Fibroblast of skin of back (primary cell): ENCODE data around the gene ZNF84. TPM values are rescaled to one million over a fixed set of nuclear protein-coding genes. Genes with fewer than 3 reads are reported as not detected.
A peak's percentile ranks its signal among the peaks of the same experiment; 100 is the strongest.

Source experiments
- DNase-seq: peaks from one replicate; pipeline ENCODE4 v3.0.0-alpha.2; 2013
- polyA plus RNA-seq, 2 experiments: library from polyadenylated mRNA; unstranded; fragments of 120-200 nt; gene quantifications; one replicate each; pipeline ENCODE4 v1.2.1, GENCODE V29; 2013; ENCODE audit not compliant: insufficient read length in 2 of 2

The ZNF84 gene
- 11.8 TPM for polyA plus RNA-seq (2013, experiment 1 of 2; ENCODE audit: insufficient read length)
- polyA plus RNA-seq (2013, experiment 2 of 2; ENCODE audit: insufficient read length), result 16.1 TPM

- peak; percentile 98 for DNase-seq
Measured at GRCh38 chr12:133037207-133038005, at the start of gene ZNF84. Gene ZNF84, plus strand, starts transcription at chr12:133037509. Its CDS starts 3,959 bp downstream, at chr12:133041468.

GRCh38 chr12:132998741-132999140 is 38.6 kb upstream of the ZNF84 start:
- DNase-seq, result no peak

DNA sequence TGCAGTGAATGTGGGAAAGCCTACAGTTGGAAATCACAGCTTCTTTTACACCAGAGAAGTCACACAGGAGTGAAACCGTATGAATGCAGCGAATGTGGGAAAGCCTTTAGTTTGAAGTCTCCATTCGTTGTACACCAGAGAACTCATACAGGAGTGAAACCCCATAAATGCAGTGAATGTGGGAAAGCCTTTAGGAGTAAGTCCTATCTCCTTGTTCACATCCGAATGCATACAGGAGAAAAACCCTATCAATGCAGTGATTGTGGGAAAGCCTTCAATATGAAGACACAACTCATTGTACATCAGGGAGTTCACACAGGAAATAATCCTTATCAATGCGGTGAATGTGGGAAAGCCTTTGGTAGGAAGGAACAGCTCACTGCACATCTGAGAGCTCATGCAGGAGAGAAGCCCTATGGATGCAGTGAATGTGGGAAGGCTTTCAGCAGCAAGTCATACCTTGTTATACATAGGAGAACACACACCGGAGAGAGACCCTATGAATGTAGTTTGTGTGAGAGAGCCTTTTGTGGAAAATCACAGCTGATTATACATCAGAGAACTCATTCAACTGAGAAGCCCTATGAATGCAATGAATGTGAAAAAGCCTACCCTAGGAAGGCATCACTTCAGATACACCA is 26.5 kb upstream of the ZNF84 start:
- no peak for DNase-seq

DNA sequence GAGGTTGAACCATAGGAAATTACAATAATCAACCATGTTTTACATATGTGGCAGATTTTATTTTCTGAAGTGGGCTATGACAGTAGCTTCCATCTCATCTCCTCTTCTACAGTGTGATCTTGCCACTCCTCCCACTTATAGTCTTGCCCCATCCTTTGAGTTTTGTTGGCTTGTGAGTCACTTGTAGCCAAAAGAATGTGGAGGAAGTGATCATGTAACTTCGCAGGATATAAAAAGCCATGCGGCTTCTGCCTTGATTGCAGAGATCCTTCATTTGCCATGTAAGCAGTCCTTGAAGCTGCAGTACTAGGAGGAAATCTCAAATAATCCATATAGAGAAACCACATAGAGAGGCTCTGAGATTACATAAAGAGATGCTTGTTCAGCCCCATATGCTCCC is 13.7 kb upstream of the ZNF84 start:
- no peak for DNase-seq

- no peak for DNase-seq
Measured at GRCh38 chr12:133026996-133027395, 10.3 kb upstream of the ZNF84 start.

DNA sequence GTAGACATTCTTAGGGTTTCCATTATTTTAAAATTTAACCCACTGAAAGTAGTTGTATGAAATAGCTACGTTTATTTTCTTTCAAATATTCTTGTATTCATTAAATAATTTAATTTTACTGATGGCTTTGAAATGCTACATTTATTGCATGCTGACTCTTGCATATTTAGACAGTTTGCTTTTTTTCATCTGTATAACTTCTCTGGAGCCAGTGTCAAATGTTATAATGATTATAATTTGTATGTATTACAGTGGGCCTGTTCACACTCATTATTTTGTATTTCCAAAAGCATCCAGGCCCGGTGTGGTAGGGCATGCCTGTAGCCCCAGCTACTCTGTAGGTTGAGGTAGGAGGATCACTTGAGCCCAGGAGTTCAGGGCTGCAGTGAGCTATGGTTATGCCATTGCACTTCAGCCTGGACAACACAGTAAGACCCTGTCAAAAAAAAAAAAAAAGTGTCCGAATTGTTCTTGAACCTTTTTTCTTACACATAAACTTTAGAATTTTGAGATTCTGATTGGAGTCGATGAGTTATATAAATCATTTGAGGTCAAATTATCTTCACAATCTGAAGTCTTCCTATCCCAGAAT is 905 bp downstream of the ZNF84 start:
- DNase-seq, result no peak

DNA sequence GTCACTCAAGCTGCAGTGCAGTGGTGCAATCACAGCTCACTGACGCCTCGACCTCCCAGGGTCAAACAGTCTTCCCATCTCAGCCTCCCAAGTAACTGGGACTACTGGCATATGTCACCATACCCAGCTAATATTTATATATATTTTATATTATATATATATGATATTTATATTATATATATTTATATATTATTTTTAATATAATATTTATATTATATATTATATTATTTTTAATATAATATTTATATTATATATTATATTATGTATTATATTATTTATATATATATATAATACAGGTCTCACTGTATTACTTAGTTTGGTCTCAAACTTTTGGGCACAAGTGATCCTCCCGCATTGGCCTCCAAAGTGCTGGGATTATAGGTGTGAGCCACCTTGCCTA is 9.4 kb downstream of the ZNF84 start:
- no peak for DNase-seq

DNA sequence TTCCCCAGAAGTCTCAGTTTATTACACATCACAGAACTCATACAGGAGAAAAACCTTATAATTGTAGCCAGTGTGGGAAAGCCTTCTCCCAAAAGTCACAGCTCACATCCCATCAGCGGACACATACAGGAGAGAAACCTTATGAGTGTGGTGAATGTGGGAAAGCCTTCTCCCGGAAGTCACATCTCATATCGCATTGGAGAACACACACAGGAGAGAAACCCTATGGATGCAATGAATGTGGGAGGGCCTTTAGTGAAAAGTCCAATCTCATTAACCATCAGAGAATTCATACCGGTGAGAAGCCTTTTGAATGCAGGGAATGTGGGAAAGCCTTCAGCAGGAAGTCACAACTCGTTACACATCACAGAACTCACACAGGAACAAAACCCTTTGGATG is 20.1 kb downstream of the ZNF84 start:
- no peak for DNase-seq

DNA sequence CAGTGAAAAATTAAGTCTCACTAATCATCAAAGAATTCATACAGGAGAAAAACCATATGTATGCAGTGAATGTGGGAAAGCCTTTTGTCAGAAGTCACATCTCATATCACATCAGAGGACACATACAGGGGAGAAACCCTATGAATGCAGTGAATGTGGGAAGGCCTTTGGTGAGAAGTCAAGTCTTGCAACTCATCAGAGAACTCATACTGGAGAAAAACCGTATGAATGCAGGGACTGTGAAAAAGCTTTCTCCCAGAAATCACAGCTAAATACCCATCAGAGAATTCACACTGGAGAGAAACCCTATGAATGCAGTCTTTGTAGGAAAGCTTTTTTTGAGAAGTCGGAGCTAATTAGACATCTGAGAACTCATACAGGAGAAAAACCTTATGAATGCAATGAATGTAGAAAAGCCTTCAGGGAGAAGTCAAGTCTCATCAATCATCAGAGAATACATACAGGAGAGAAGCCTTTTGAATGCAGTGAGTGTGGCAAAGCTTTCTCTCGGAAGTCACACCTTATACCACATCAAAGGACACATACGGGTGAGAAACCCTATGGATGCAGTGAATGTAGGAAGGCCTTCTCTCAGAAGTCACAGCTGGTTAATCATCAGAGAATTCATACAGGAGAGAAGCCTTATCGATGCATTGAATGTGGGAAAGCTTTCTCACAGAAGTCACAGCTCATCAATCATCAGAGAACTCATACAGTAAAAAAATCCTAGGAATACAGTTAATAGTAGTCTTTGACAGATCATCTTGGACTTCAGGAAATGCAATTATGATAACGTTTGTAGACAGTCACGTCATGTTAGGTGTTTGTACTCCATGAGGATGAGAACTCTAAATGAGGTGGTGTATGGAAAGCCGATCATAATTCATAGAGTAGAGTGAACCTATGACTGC is 21.1 kb downstream of the ZNF84 start:
- no peak for DNase-seq

GRCh38 chr12:133061954-133062353 is 24.6 kb downstream of the ZNF84 start:
- DNase-seq, result no peak

DNA sequence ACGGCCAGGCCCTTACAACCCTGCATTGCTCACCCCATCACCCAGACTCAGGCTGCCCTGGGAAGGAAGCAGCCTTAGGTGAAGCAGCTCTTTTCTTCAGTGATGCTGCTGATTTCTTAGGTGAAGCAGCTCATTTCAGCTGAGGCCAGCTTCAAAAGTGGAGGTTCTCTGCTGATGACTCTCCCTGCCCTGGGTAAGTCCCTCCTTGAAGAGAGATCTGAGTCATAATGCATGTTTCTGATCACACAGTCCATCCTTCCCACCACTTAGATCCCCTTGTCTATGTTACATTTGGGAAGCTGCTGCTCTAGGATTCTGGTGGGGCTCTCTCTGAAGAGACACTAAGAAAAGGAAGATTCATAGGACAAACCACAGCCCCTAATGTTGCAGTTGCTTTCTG is 26.2 kb downstream of the ZNF84 start:
- DNase-seq, result no peak

DNA sequence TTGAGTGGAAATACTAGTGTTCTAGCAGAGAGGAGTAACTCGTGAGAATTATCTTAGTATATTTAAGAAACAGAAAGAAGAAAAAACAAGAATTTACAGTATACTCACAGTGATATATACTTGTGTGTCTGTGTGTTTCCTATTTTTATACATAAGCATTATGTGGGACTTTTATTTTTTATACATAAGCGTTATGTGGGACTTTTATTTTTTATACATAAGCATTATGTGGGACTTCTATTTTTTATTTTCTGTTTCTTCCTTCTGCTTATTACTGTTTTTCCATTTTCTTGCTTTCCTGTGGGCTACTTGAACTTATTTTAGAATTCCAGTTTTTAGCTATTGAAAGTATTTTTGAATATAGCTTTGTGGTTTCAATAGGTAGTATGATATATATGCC is 36.5 kb downstream of the ZNF84 start:
- DNase-seq, result no peak

DNA sequence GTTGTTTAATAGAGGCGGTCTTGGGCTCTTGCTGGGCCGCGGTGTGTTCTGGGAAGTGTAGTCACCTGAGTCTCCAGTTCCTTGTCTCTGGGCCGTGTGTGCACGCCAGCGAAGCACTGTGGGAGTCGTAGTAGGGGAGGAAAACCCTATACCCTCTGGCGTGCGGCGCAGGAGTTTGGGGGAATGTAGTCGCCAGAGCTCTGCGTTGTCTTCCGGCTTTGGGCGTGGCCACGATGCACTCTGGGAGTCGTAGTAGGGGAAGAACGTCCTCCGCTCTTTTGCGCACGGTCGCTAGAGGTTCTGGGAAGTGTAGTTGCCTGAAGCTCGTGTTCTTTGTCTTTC is 42.7 kb downstream of the ZNF84 start:
- DNase-seq, result peak; percentile 99

GRCh38 chr12:133080368-133081158 is 43.3 kb downstream of the ZNF84 start, which contains the start of gene ZNF140:
Gene ZNF140, plus strand, starts transcription at chr12:133080923. Its CDS starts 398 bp downstream, at chr12:133081321.
- peak; percentile 96 for DNase-seq

GRCh38 chr12:133081159-133081780 is 44.0 kb downstream of the ZNF84 start:
- DNase-seq, result no peak

DNA sequence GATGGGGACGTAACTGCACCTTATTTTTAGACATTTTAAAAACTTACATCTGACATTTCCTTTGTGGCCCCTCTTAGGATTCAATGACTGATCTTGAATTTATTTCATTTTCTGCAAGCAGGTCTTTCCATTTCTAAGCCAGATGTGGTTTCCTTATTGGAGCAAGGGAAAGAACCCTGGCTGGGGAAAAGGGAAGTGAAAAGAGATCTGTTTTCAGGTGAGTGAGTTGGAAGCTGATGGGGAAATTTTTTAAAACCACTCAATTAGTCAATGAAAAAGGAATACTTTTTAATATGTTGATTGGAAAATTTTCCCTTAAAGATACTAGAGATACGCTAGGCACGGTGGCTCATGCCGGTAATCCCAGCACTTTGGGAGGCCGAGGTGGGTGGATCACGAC is 46.0 kb downstream of the ZNF84 start:
- no peak for DNase-seq

GRCh38 chr12:133105620-133106019 is 68.3 kb downstream of the ZNF84 start:
- DNase-seq, result no peak

GRCh38 chr12:133106253-133106652 is 68.9 kb downstream of the ZNF84 start:
- DNase-seq, result peak; percentile 9

- DNase-seq, result no peak
Measured at GRCh38 chr12:133107121-133107520, 69.8 kb downstream of the ZNF84 start.

DNA sequence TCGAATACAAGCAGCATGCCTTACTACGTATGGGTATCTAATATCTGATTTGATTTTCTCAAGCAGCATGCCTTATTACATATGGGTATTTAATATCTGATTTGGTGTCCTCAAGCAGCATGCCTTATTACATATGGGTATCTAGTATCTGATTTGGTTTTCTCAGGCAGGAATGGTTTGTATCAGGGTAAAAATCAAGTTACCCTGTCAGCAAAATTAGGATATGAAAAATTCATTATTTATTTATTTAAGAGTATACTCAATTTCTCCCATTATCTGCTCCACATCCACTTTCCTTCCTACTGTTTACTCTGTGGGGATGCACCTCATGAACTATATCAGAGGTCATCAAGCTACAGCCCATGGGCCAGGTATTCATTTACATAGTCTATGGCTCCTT is 70.8 kb downstream of the ZNF84 start:
- no peak for DNase-seq
